Activated CD4-positive, alpha-beta T cell treated with anti-CD3 and anti-CD28 coated beads for 36 hours (primary cell): Measurements from ENCODE around the gene SCAF4. TPM values are rescaled to one million over a fixed set of nuclear protein-coding genes. Genes with fewer than 3 reads are reported as not detected.

Experiments
- ATAC-seq: fragments of 200-7000 bp; cut with Tn5 transposase; one replicate; pipeline ENCODE4 v1.10.0; 2021; ENCODE audit warnings: mild to moderate bottlenecking, moderate library complexity
- CTCF ChIA-PET: fragments of 350-600 bp; sonication (Branson Sonifier 250); formaldehyde crosslinking; loops from one replicate; lab custom pipeline; 2021; ENCODE audit warnings: antibody characterized with exemption; lab: Charles Lee
- POLR2A ChIA-PET: fragments of 350-600 bp; sonication (Branson Sonifier 250); formaldehyde crosslinking; loops from one replicate; lab custom pipeline; 2021; ENCODE audit warnings: antibody characterized with exemption, inconsistent platforms; lab: Charles Lee
- DNase-seq: peaks from one replicate; pipeline ENCODE4 v3.0.0-alpha.2; 2020
- H3K27ac Mint-ChIP-seq: one replicate; pipeline ENCODE4 v1.8.0; 2021; ENCODE audit warnings: mixed read lengths
- H3K27me3 Mint-ChIP-seq: one replicate; pipeline ENCODE4 v1.8.0; 2021; ENCODE audit warnings: mixed read lengths
- H3K36me3 Mint-ChIP-seq: one replicate; pipeline ENCODE4 v1.8.0; 2021; ENCODE audit warnings: low read depth, mixed read lengths
- H3K4me1 Mint-ChIP-seq: one replicate; pipeline ENCODE4 v1.8.0; 2021; ENCODE audit warnings: mixed read lengths
- H3K4me3 Mint-ChIP-seq: one replicate; pipeline ENCODE4 v1.8.0; 2021; ENCODE audit warnings: mild to moderate bottlenecking, moderate library complexity, mixed read lengths
- H3K9me3 Mint-ChIP-seq: one replicate; pipeline ENCODE4 v1.8.0; 2021; ENCODE audit warnings: low read depth, mixed read lengths
- intact Hi-C, 2 experiments: fragments of 100-400 bp; cut with DNase I in 1 of 2; cut with micrococcal nuclease in 1 of 2; formaldehyde crosslinking; loops; one replicate each; pipeline versions ENCODE4 v1.14.2 to v1.15.1; 2022 to 2024; cut with DNase I, micrococcal nuclease
- total RNA-seq, 2 experiments: library from RNA; stranded (reverse); gene quantifications; one replicate each; pipeline ENCODE4 v1.2.3, GENCODE V29; 2021

SCAF4 gene
- total RNA-seq, 2 experiments from 2014 or later, result 47.1 to 62.8 TPM

DNA sequence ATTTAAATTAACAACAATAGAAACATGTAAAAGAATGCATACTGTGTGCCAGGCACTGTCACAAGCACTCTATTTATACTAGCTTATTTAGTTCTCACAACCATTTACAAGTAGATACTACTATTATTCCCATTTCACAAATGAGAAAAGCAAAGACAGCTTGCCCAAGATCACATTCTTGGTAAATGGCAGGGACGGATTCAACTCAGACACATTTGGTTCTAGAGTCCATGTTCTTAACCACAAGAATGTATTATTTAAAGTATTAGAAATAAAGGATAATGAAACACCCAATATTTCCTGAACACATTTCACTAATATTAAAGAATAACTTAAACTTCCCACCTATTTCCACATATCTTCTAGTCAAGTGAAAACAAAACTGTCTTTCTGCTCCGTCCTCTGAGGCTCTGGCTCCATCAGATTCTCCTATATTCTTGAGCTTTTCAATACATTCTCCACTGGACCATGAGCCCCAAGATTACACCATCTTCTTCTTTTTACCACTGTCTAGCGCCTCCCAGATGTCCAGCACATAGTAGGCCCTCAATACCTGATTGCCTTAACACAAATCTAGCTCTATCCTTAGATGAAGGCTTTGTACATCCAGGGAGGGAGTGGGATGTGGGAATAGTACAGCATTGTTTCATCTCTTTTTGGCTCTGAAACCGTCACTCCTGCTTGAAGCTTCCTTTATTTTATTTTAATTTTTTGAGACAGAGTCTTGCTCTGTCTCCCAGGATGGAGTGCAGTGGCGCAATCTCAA, 43.1 kb downstream of the SCAF4 start:
- ATAC-seq (no peak), DNase-seq (no peak)
- ChIA-PET CTCF (no interaction called here), POLR2A (no interaction called here)
- intact Hi-C loops, result no loop called here
- H3K4me1 Mint-ChIP-seq, result no peaks in the 10 kb centered on the region
- H3K9me3 Mint-ChIP-seq, result no peaks in the 10 kb centered on the region
- H3K27me3 Mint-ChIP-seq, result no peaks in the 10 kb centered on the region
- peaks cover 63% of the 10 kb centered on the region for H3K36me3 Mint-ChIP-seq
- H3K4me3 Mint-ChIP-seq, result no peak overlapping the region
- no peak overlapping the region for H3K27ac Mint-ChIP-seq

DNA sequence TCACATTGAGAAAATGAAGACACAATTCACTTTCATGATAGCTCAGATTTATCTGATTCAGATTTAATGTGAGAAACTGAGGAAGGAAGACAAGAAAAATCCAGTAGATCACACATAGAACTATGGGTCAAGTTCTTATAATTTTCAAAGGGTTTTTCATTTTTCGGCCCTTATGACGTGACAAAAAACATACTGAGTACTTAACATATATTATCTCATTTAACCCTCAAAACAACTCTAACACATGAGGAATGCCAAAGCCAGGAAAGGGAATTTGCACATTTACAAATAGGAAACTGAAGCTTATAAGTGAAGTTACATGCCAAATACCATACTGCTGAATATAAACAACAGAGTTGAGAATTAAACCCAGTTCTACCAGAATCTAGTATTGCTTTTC, 44.8 kb downstream of the SCAF4 start:
- Mint-ChIP-seq H3K27me3 (no peaks in the 10 kb centered on the region), H3K4me1 (no peaks in the 10 kb centered on the region), H3K4me3 (no peak overlapping the region), H3K9me3 (no peaks in the 10 kb centered on the region), H3K27ac (no peak overlapping the region), H3K36me3 (peaks cover 66% of the 10 kb centered on the region)
- no peak for ATAC-seq
- DNase-seq, result no peak
- POLR2A ChIA-PET, result no interaction called here
- intact Hi-C loops, result no loop called here
- CTCF ChIA-PET, result interaction anchor here (0.6 to 1.2 kb wide), 4 partner anchors 8 to 188 kb away, joined by 3 read pairs; no protein-coding TSS in a partner anchor

DNA sequence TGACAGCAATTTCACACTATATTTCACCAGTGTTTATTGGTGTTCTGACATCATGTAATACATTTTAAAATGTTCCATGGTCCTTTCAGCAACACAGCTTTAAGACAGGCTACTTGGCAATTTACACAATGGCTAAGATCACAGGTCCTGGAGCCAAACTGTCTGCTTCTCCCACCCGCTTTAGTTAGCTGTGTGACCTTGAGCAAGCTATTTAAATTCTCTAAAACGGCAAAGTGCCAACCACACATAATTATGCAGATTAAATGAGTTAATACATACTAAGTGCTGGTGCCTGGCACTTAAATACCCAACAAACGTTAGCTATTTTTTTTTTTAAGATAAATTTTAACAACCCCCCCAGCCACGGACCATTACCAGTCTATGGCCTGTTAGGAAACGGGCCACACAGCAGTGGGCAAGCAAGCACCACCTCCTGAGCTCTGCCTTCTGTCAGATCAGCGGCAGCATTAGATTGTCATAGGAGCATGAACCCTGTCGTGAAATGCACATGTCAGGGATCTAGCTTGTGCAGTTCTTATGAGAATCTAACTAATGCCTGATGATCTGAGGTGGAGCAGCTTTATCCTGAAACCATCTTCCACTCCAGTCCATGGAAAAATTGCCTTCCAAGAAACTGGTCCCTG, 45.5 kb downstream of the SCAF4 start:
- ATAC-seq, result no peak
- intact Hi-C loops, result no loop called here
- no peak overlapping the region for H3K4me3 Mint-ChIP-seq
- H3K27me3 Mint-ChIP-seq, result no peaks in the 10 kb centered on the region
- peaks cover 73% of the 10 kb centered on the region for H3K36me3 Mint-ChIP-seq
- no peaks in the 10 kb centered on the region for H3K9me3 Mint-ChIP-seq
- no peak overlapping the region for H3K27ac Mint-ChIP-seq
- no peaks in the 10 kb centered on the region for H3K4me1 Mint-ChIP-seq
- DNase-seq, result no peak
- ChIA-PET POLR2A (interaction anchor here (0.5 to 0.6 kb wide), 2 partner anchors 19 to 368 kb away, joined by 3 to 4 read pairs; no protein-coding TSS in a partner anchor), CTCF (interaction anchor here (0.6 to 1.2 kb wide), 4 partner anchors 9 to 189 kb away, joined by 3 read pairs; no protein-coding TSS in a partner anchor)

DNA sequence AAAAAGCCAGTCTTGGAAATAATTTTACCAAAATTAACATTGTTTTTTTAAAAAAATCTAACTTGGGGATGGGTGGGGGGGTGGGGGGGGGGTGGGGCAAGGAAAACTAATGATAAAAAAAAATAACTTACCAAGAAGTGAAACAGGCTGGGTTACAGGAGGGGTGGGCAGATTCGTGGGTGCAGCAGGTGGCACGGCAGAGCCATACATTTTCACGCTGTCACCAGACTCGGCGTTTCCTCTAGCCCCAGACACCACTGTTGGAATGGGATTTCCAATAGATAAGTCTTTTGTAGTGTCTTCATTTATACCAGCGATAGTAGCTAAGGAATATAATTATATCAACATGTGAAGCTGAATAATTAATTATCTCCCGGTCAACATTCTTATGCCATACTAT, 47.0 kb downstream of the SCAF4 start:
- no peak overlapping the region for H3K4me3 Mint-ChIP-seq
- peaks cover 65% of the 10 kb centered on the region for H3K36me3 Mint-ChIP-seq
- no peak overlapping the region for H3K27ac Mint-ChIP-seq
- CTCF ChIA-PET, result no interaction called here
- no peaks in the 10 kb centered on the region for H3K27me3 Mint-ChIP-seq
- POLR2A ChIA-PET, result no interaction called here
- H3K4me1 Mint-ChIP-seq, result no peaks in the 10 kb centered on the region
- no peak for DNase-seq
- H3K9me3 Mint-ChIP-seq, result no peaks in the 10 kb centered on the region
- ATAC-seq, result no peak
- intact Hi-C loops, result no loop called here

DNA sequence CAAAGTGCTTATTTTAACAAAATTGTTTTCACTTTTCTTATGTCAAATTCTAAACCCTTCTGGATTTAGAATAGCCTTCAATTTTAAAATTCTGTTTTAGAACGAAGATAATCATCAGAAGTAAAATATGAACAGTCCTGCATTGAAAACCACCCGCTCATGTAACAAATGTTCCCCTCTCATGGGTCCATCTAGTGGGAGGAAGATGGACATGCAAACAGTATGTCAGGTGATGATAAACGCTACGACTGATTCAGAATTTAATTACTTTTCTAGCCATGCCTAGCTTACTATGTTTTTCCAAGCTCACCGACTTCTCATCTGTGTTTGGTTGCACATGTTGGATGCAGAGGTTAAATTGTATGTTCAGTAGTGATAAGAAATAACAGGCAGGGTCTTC, 48.9 kb downstream of the SCAF4 start:
- peaks cover 59% of the 10 kb centered on the region for H3K36me3 Mint-ChIP-seq
- ATAC-seq (no peak), DNase-seq (no peak)
- peak overlapping the region; percentile 29 for H3K27ac Mint-ChIP-seq
- intact Hi-C loops, result loop anchor here in 1 of 2 experiments (2.0 kb wide), 1 partner anchor 20 kb away; no protein-coding TSS in a partner anchor
- H3K27me3 Mint-ChIP-seq, result no peaks in the 10 kb centered on the region
- H3K4me1 Mint-ChIP-seq, result no peaks in the 10 kb centered on the region
- ChIA-PET CTCF (no interaction called here), POLR2A (no interaction called here)
- no peaks in the 10 kb centered on the region for H3K9me3 Mint-ChIP-seq
- H3K4me3 Mint-ChIP-seq, result no peak overlapping the region

DNA sequence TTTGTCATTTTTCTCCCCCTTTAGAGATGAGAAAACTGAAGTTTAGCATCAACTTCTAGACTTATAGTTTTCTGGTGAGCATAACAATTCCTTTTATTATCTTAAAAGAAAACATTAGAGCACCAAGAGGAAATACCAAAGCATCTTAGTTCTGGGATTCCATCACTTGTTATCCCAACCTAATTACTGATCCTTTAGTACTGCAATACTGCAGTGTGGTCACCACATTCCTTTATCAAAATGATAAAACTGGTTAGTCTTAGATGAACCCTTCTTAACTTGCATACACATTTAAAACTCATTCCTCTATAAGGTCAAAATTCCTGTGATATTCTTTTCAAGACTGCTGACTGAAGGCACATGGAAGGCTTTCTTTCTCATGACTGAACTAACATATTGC, 49.3 kb downstream of the SCAF4 start:
- H3K27ac Mint-ChIP-seq, result no peak overlapping the region
- DNase-seq (no peak), ATAC-seq (no peak)
- POLR2A ChIA-PET, result no interaction called here
- peaks cover 56% of the 10 kb centered on the region for H3K36me3 Mint-ChIP-seq
- no peaks in the 10 kb centered on the region for H3K27me3 Mint-ChIP-seq
- no peaks in the 10 kb centered on the region for H3K9me3 Mint-ChIP-seq
- no peak overlapping the region for H3K4me3 Mint-ChIP-seq
- CTCF ChIA-PET, result no interaction called here
- intact Hi-C loops, result loop anchor here in 1 of 2 experiments (2.0 kb wide), 1 partner anchor 20 kb away; no protein-coding TSS in a partner anchor
- H3K4me1 Mint-ChIP-seq, result no peaks in the 10 kb centered on the region

DNA sequence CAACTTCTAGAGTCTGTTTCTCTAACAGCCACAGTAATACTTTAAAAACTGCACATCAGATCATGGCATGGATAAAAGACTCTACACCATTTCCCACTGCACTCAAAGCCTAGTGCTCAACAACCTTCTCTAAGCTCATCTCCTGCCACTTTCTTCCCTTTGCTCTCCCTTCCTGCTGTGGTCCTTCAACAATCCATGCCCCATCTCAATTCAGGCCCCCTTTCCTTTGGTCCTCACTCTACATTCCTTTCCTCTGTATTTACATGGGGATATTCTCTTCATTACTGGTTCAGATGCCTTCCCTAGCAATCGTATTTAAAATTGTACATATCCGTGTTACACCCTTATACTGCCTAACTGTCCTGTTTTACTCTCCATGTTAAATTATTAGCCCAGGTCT, 53.4 kb downstream of the SCAF4 start:
- CTCF ChIA-PET, result no interaction called here
- no peak for ATAC-seq
- POLR2A ChIA-PET, result no interaction called here
- Mint-ChIP-seq H3K4me3 (no peak overlapping the region), H3K27me3 (no peaks in the 10 kb centered on the region), H3K9me3 (no peaks in the 10 kb centered on the region), H3K4me1 (no peaks in the 10 kb centered on the region), H3K27ac (no peak overlapping the region), H3K36me3 (peaks cover 26% of the 10 kb centered on the region)
- intact Hi-C loops, result no loop called here
- no peak for DNase-seq

DNA sequence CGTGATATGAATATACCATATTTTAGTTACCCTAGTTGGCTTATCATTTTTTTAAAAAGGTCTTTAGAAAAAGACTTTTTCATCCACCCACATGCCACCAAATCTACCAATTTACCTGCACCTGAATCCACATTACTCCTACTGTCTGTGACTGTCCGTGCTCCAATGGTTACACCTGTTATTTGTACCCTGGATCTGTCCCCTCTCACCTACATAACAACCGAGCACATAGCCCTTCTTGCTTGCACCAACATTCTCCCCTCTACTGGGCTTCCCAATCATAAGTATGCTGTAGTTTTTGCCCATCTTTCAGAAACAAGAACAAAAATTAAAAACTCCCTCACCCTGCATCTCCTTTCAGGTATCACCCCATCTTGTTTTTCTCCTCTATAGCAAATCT, 54.9 kb downstream of the SCAF4 start:
- H3K9me3 Mint-ChIP-seq, result no peaks in the 10 kb centered on the region
- CTCF ChIA-PET, result no interaction called here
- ATAC-seq, result no peak
- H3K27me3 Mint-ChIP-seq, result no peaks in the 10 kb centered on the region
- DNase-seq, result no peak
- H3K4me3 Mint-ChIP-seq, result no peak overlapping the region
- H3K36me3 Mint-ChIP-seq, result peaks cover 15% of the 10 kb centered on the region
- no peaks in the 10 kb centered on the region for H3K4me1 Mint-ChIP-seq
- POLR2A ChIA-PET, result no interaction called here
- intact Hi-C loops, result no loop called here
- no peak overlapping the region for H3K27ac Mint-ChIP-seq

DNA sequence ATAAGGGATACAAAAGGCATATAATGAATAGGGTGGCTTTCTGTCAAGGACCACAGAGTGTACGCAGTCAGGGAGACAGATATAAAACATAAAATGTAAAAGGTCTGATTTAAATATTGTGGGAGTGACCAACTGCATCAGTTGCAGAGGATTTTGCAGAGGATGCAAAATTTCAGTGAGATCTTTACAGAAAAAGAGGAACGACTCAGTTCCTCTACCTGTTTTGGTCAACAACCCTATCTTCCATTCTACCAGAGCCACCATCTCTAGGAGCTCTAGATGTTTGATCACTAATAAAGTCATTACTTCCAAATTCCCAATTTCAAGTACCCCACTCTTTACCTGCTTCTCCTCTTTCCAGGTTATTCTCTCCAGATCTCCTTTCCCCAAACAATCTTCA, 56.0 kb downstream of the SCAF4 start:
- no peak for DNase-seq
- POLR2A ChIA-PET, result no interaction called here

DNA sequence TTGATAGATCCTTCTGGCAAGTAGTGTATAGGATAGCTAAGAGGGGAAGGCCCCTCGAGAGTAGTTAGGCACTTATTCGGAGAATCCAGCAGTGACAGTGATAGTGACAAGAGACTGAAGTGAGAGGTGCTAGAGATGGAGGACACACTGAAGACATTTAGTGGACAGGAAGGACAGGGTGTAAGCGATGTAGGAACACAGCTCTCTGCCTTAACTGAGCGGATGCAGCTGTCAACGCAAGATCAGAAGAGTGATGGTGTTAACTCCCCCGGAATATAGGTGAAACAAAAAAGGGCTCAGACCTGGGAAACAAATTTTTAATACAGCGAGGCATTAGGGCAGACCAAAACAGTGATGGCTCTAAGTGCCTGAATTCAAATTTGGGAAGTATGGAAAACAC, 56.6 kb downstream of the SCAF4 start:
- H3K27me3 Mint-ChIP-seq, result no peaks in the 10 kb centered on the region
- no peak for ATAC-seq
- DNase-seq, result no peak
- ChIA-PET POLR2A (no interaction called here), CTCF (no interaction called here)
- H3K36me3 Mint-ChIP-seq, result peaks cover 17% of the 10 kb centered on the region
- no peaks in the 10 kb centered on the region for H3K9me3 Mint-ChIP-seq
- intact Hi-C loops, result no loop called here
- peaks cover 4% of the 10 kb centered on the region for H3K4me1 Mint-ChIP-seq
- H3K4me3 Mint-ChIP-seq, result no peak overlapping the region
- no peak overlapping the region for H3K27ac Mint-ChIP-seq

More for the DNA sequence above, 56.0 kb downstream of the SCAF4 start:
- Mint-ChIP-seq H3K4me3 (no peak overlapping the region), H3K36me3 (peaks cover 14% of the 10 kb centered on the region), H3K9me3 (no peaks in the 10 kb centered on the region), H3K4me1 (no peaks in the 10 kb centered on the region), H3K27me3 (no peaks in the 10 kb centered on the region), H3K27ac (no peak overlapping the region)
- CTCF ChIA-PET, result no interaction called here
- ATAC-seq, result no peak
- intact Hi-C loops, result no loop called here

DNA sequence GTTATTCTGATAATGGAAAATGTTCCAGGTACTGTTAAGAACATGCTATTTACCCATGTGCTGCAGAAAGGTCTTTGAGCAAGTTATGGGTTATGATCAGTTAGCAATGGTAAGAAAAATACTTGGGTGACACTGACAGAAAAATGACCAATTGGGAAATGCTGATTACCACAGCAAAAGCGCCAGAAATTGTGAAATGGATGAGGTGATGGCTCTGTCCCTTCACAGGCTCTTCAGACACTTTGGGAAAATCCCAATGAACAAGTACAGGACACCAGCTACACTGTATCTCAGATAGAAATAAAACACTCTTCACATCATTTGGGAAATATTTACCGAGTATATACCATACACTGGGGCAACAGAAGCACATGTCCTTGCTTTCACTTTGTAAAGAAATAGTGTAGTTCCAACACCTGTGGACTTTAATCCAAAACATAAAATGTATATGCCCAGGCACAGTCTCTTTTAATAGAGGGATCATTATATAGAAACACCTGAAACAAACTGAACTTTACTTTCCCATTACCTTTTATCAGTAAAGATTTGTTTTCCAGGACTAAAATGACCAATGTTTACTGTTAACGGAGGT, 58.5 kb downstream of the SCAF4 start:
- Mint-ChIP-seq H3K36me3 (peaks cover 18% of the 10 kb centered on the region), H3K27me3 (no peaks in the 10 kb centered on the region), H3K9me3 (no peaks in the 10 kb centered on the region), H3K4me1 (peaks cover 22% of the 10 kb centered on the region), H3K4me3 (no peak overlapping the region), H3K27ac (peak overlapping the region; percentile 30)
- DNase-seq (no peak), ATAC-seq (no peak)
- intact Hi-C loops, result no loop called here
- ChIA-PET POLR2A (no interaction called here), CTCF (no interaction called here)

DNA sequence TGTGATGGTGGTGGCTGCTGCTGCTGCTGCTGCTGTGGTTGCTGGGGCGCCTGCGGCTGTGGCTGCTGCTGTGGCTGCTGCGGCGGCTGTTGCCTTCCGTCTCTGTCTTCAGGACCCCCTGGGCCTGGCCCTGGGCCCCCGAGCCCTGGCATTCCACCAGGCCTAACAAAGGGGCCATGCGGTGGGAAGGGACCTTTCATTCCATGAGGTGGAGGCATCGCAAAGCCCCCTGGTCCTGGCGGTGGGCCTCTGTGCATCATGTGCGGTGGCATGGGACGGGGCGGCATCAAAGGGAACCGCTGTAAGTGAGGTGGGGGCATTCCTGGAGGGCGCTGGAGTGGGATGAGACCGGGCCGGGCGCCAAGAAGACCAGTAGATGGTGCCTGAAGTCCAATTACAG, 60.0 kb downstream of the SCAF4 start:
- CTCF ChIA-PET, result no interaction called here
- Mint-ChIP-seq H3K4me3 (no peak overlapping the region), H3K4me1 (peaks cover 37% of the 10 kb centered on the region), H3K27me3 (no peaks in the 10 kb centered on the region), H3K27ac (peak overlapping the region; percentile 18), H3K9me3 (no peaks in the 10 kb centered on the region), H3K36me3 (peaks cover 32% of the 10 kb centered on the region)
- POLR2A ChIA-PET, result no interaction called here
- ATAC-seq (no peak), DNase-seq (no peak)
- intact Hi-C loops, result no loop called here
